ENCODE data around the gene DPAGT1. TPM values are rescaled to one million over a fixed set of nuclear protein-coding genes. Genes with fewer than 3 reads are reported as not detected.

Gene DPAGT1
- total RNA-seq, 4 donors from 2014 or later = 10.7 to 38.6 (median 33.1) TPM

- DNase-seq = no peak
- TF ChIP-seq POLR2A (IDR thresholded peaks at IDR 0.05) (no peak), CTCF (IDR thresholded peaks at IDR 0.05) (no peak)
- Histone ChIP-seq H3K4me1 (peaks cover 0 to 15% (median 3%) of the 10 kb centered on the region in 4 donors), H3K4me3 (no peak overlapping the region), H3K27me3 (no peaks in the 10 kb centered on the region), H3K9me3 (no peaks in the 10 kb centered on the region), H3K27ac (no peak overlapping the region), H3K36me3 (peaks cover 0 to 87% (median 0%) of the 10 kb centered on the region in 3 donors)
These were observed 50.1 kb downstream of the DPAGT1 start for GRCh38 chr11:119051440-119052162.

- no peak overlapping the region for H3K4me3 ChIP-seq
- no peaks in the 10 kb centered on the region for H3K4me1 ChIP-seq
- TF ChIP-seq POLR2A (IDR thresholded peaks at IDR 0.05) (no peak), CTCF (IDR thresholded peaks at IDR 0.05) (no peak)
- DNase-seq = no peak
- H3K27ac ChIP-seq = no peak overlapping the region
- H3K9me3 ChIP-seq = no peaks in the 10 kb centered on the region
- H3K36me3 ChIP-seq = peaks cover 0 to 89% (median 0%) of the 10 kb centered on the region in 3 donors
- no peaks in the 10 kb centered on the region for H3K27me3 ChIP-seq
These were observed 52.6 kb downstream of the DPAGT1 start for GRCh38 chr11:119049081-119049480.

- TF ChIP-seq POLR2A (IDR thresholded peaks at IDR 0.05) = no peak
- no peaks in the 10 kb centered on the region for H3K9me3 ChIP-seq
- H3K27ac ChIP-seq = no peak overlapping the region
- H3K4me3 ChIP-seq = no peak overlapping the region
- peaks cover 0 to 85% (median 0%) of the 10 kb centered on the region in 3 donors for H3K36me3 ChIP-seq
- H3K27me3 ChIP-seq = no peaks in the 10 kb centered on the region
- no peaks in the 10 kb centered on the region for H3K4me1 ChIP-seq
- no peak for DNase-seq
These were observed 53.0 kb downstream of the DPAGT1 start for GRCh38 chr11:119048644-119049043.

GRCh38 chr11:119047205-119047604, 54.4 kb downstream of the DPAGT1 start:
- no peaks in the 10 kb centered on the region for H3K4me1 ChIP-seq
- H3K36me3 ChIP-seq = peaks cover 0 to 70% (median 0%) of the 10 kb centered on the region in 3 donors
- H3K27ac ChIP-seq = no peak overlapping the region
- H3K9me3 ChIP-seq = no peaks in the 10 kb centered on the region
- H3K4me3 ChIP-seq = no peak overlapping the region
- H3K27me3 ChIP-seq = no peaks in the 10 kb centered on the region
- no peak for DNase-seq
- TF ChIP-seq POLR2A (IDR thresholded peaks at IDR 0.05) (no peak), CTCF (IDR thresholded peaks at IDR 0.05) (no peak)

Other genes with a start within 250 kb of the DPAGT1 start
- 1 to 10 TPM in 2 of 4 donors, under 1 TPM in 1, not detected in 1; 0.66 to 7.4 (median 1.1) TPM for gene CXCR5, start 218.0 kb downstream of the DPAGT1 start, total RNA-seq
- gene BCL9L, start 175.9 kb downstream of the DPAGT1 start, total RNA-seq = 10 to 100 TPM; 26.4 to 51.3 (median 34.1) TPM
- not detected for gene UPK2, start 145.6 kb downstream of the DPAGT1 start, total RNA-seq
- gene FOXR1, start 130.1 kb downstream of the DPAGT1 start, total RNA-seq = not detected
- gene CENATAC, start 103.7 kb downstream of the DPAGT1 start, total RNA-seq = 100 to 1,000 TPM in 3 of 4 donors, 10 to 100 TPM in 1; 66.4 to 192 (median 105) TPM
- 1,000 to 10,000 TPM in 1 of 4 donors, 100 to 1,000 TPM in 3; 369 to 1,310 (median 750) TPM for gene RPS25, start 83.5 kb downstream of the DPAGT1 start, total RNA-seq
- gene TRAPPC4, start 83.1 kb downstream of the DPAGT1 start, total RNA-seq = 100 to 1,000 TPM in 1 of 4 donors, 10 to 100 TPM in 3; 52.8 to 104 (median 77.8) TPM
- 100 to 1,000 TPM in 3 of 4 donors, 10 to 100 TPM in 1; 18.2 to 253 (median 209) TPM for gene SLC37A4, start 71.0 kb downstream of the DPAGT1 start, total RNA-seq
- 10 to 100 TPM; 65.2 to 97.7 (median 66.9) TPM for gene HYOU1, start 44.6 kb downstream of the DPAGT1 start, total RNA-seq
- gene VPS11, start 34.0 kb downstream of the DPAGT1 start, total RNA-seq = 10 to 100 TPM; 26.3 to 72.6 (median 37.2) TPM
- 10 to 100 TPM; 10.7 to 21.7 (median 15.0) TPM for gene HMBS, start 17.0 kb downstream of the DPAGT1 start, total RNA-seq
- gene C2CD2L, start 5.5 kb upstream of the DPAGT1 start, total RNA-seq = 100 to 1,000 TPM in 1 of 4 donors, 10 to 100 TPM in 3; 13.2 to 107 (median 81.8) TPM
- gene HINFP, start 19.7 kb upstream of the DPAGT1 start, total RNA-seq = 10 to 100 TPM; 28.1 to 67.9 (median 49.0) TPM
- not detected for gene ABCG4, start 47.2 kb upstream of the DPAGT1 start, total RNA-seq
- 10 to 100 TPM in 3 of 4 donors, 1 to 10 TPM in 1; 8.3 to 28.6 (median 21.3) TPM for gene NLRX1, start 66.9 kb upstream of the DPAGT1 start, total RNA-seq
- gene NHERF4, start 83.6 kb upstream of the DPAGT1 start, total RNA-seq = 100 to 1,000 TPM in 3 of 4 donors, 10 to 100 TPM in 1; 31.4 to 222 (median 173) TPM
- 10 to 100 TPM; 11.1 to 20.6 (median 15.9) TPM for gene CBL, start 104.5 kb upstream of the DPAGT1 start, total RNA-seq
- gene MCAM, start 215.3 kb upstream of the DPAGT1 start, total RNA-seq = 100 to 1,000 TPM in 1 of 4 donors, 10 to 100 TPM in 3; 27.5 to 112 (median 66.2) TPM
- gene RNF26, start 232.7 kb upstream of the DPAGT1 start, total RNA-seq = 10 to 100 TPM; 15.5 to 23.4 (median 16.5) TPM
- 10 to 100 TPM; 10.3 to 26.4 (median 11.8) TPM for gene C1QTNF5, start 239.0 kb upstream of the DPAGT1 start, total RNA-seq
- not detected for gene MFRP, start 244.9 kb upstream of the DPAGT1 start, total RNA-seq